Measurements from ENCODE around the gene POMC. TPM values are rescaled to one million over a fixed set of nuclear protein-coding genes. Genes with fewer than 3 reads are reported as not detected.

POMC gene
- total and polyA plus RNA-seq, 2 of the 13 experiments (the other 11 are each of a cell fraction or from before 2014, with no cell fraction given) = not detected

GRCh38 chr2:25170888-25171287 is 2.5 kb upstream of the POMC start (continued):
- no peak for TF ChIP-seq GFI1 (CRISPR knock-in tag; IDR thresholded peaks at IDR 0.05; ENCODE audit: borderline replicate concordance)

GRCh38 chr2:25169073-25169470 is 692 bp upstream of the POMC start:
- H3K4me2 ChIP-seq (ENCODE audit: low read depth, low read length) = peak overlapping the region; percentile 74; the same call in 1 of the 2 replicates
- peaks cover 15% of the 10 kb centered on the region for H3K4me1 ChIP-seq (ENCODE audit: insufficient read depth, low read length)
- H3K9ac ChIP-seq (ENCODE audit: insufficient read depth, low read depth, low read length) = no peak overlapping the region
- H3K9me3 ChIP-seq (ENCODE audit: low read length) = no peaks in the 10 kb centered on the region
- CTCF ChIA-PET (ENCODE audit: low intra/inter-chr PET ratio, low total read pairs) = no interaction called here
- no peak overlapping the region for H3K27ac ChIP-seq (ENCODE audit: extremely low read length, insufficient read depth, low read length)
- WGBS (ENCODE audit: low lambda C conversion rate) = 0% methylated on average over 2 of the region's 2 CpGs
- H3K36me3 ChIP-seq (replicated peaks in 1 of 2; ENCODE audit: control insufficient read depth in 1 of 2, insufficient read depth in 2 of 2, low read length in 2 of 2) = no peaks in the 10 kb centered on the region
- no peaks in the 10 kb centered on the region for H3K79me2 ChIP-seq (ENCODE audit: insufficient read depth, low read length)
- peaks cover 10 to 66% of the 10 kb centered on the region in 2 experiments for H3K27me3 ChIP-seq (ENCODE audit: control insufficient read depth in 1 of 2, insufficient read depth in 2 of 2, low read length in 2 of 2)
- H2AFZ ChIP-seq (ENCODE audit: low read length) = no peak overlapping the region
- no peak for FAIRE-seq
- TF ChIP-seq IRF9 (CRISPR knock-in tag; IDR thresholded peaks at IDR 0.05; ENCODE audit: borderline replicate concordance) (no peak), KAT7 (CRISPR knock-in tag; IDR thresholded peaks at IDR 0.05; ENCODE audit: borderline replicate concordance) (no peak), ZNF567 (CRISPR knock-in tag; IDR thresholded peaks at IDR 0.05; ENCODE audit: borderline replicate concordance) (0 out of 2 replicates have a peak, but pooled peaks have one; percentile 5), ZNF670 (CRISPR knock-in tag; IDR thresholded peaks at IDR 0.05; ENCODE audit: borderline replicate concordance) (no peak), GLMP (CRISPR knock-in tag; IDR thresholded peaks at IDR 0.05; ENCODE audit: borderline replicate concordance) (no peak)
- POLR2A ChIA-PET = no interaction called here
- peak overlapping the region in 1 of 3 experiments; percentile 69; a peak in 1 of 6 replicates for H3K4me3 ChIP-seq (replicated peaks in 1 of 3; ENCODE audit: insufficient read depth in 1 of 3, low read depth in 2 of 3, low read length in 3 of 3)
- intact Hi-C loops (cut with micrococcal nuclease; ENCODE audit: unreplicated experiment) (no loop called here), in situ Hi-C loops (cut with HindIII; ENCODE audit: extremely low pct_ligation_motif_present, low pct_unique_long_range_greater_than_20kb) (no loop called here)
- no peaks in the 10 kb centered on the region for H4K20me1 ChIP-seq (ENCODE audit: insufficient read depth, low read length)
- no TSS peak for BruUV-seq (replicated peaks)
- no peak for DNase-seq (ENCODE audit: low spot score)
- ATAC-seq = no peak; the same call in 2 of the 3 replicates

All from HepG2 (cell line).